Measurements from ENCODE around the gene CCL3. TPM values are rescaled to one million over a fixed set of nuclear protein-coding genes. Genes with fewer than 3 reads are reported as not detected.

CCL3 gene
- total RNA-seq (1 to 10 TPM in 3 of 4 donors, under 1 TPM in 1; 0.38 to 2.3 (median 1.3) TPM), polyA plus RNA-seq (0.66 TPM)
- long read RNA-seq, donor 1, result 0 reads
- long read RNA-seq, donor 2, result 0 reads
- long read RNA-seq, donor 3, partial matches to known transcripts, result 0 of 1 reads
- long read RNA-seq, donor 3, other reads (novel, unspliced or antisense), result 0 of 1 reads
- long read RNA-seq, donor 4, result 0 reads

GRCh38 chr17:36089888-36090836, at the start of gene CCL3:
Gene CCL3, minus strand, starts transcription at chr17:36090143. Its CDS starts 85 bp downstream, at chr17:36090058.
- WGBS, result 73% methylated on average over 9 of the region's 9 CpGs
- no peaks in the 10 kb centered on the region for H3K27me3 ChIP-seq (ENCODE audit: control insufficient read depth, insufficient read depth)
- ATAC-seq (peak; percentile 36 to 45), DNase-seq (peak in 1 of 3 donors; percentile 41)
- intact Hi-C loops (cut with DNase I), result no loop called here
- no peak within 1 kb of the TSS for H3K27ac ChIP-seq (ENCODE audit: low read length)
- H3K4me1 ChIP-seq (ENCODE audit: control insufficient read depth, insufficient read depth, low read length), result no peaks in the 10 kb centered on the region
- no peak within 1 kb of the TSS for H3K4me3 ChIP-seq (ENCODE audit: low read length)
- no peaks in the 10 kb centered on the region for H3K9me3 ChIP-seq (ENCODE audit: control insufficient read depth, low read length)

- DNase-seq (no peak), ATAC-seq (no peak)
- Histone ChIP-seq H3K27me3 (ENCODE audit: control insufficient read depth, insufficient read depth) (no peaks in the 10 kb centered on the region), H3K9me3 (ENCODE audit: control insufficient read depth, low read length) (no peaks in the 10 kb centered on the region), H3K27ac (ENCODE audit: low read length) (no peak overlapping the region), H3K4me3 (ENCODE audit: low read length) (no peak overlapping the region), H3K4me1 (ENCODE audit: control insufficient read depth, insufficient read depth, low read length) (no peaks in the 10 kb centered on the region)
- intact Hi-C loops (cut with DNase I), result no loop called here
- 82% methylated on average over 1 of the region's 1 CpG for WGBS
Measured at GRCh38 chr17:36136439-36136838, 46.5 kb upstream of the CCL3 start.

GRCh38 chr17:36136036-36136435, 46.1 kb upstream of the CCL3 start:
- DNase-seq (no peak), ATAC-seq (no peak)
- Histone ChIP-seq H3K9me3 (ENCODE audit: control insufficient read depth, low read length) (no peaks in the 10 kb centered on the region), H3K4me3 (ENCODE audit: low read length) (no peak overlapping the region), H3K27me3 (ENCODE audit: control insufficient read depth, insufficient read depth) (no peaks in the 10 kb centered on the region), H3K4me1 (ENCODE audit: control insufficient read depth, insufficient read depth, low read length) (no peaks in the 10 kb centered on the region), H3K27ac (ENCODE audit: low read length) (no peak overlapping the region)
- intact Hi-C loops (cut with DNase I), result no loop called here
- 77% methylated on average over 1 of the region's 1 CpG for WGBS

- WGBS, result 79% methylated on average over 4 of the region's 4 CpGs
- ATAC-seq, result peak in 1 of 2 donors; percentile 7
- Histone ChIP-seq H3K27me3 (ENCODE audit: control insufficient read depth, insufficient read depth) (no peaks in the 10 kb centered on the region), H3K27ac (ENCODE audit: low read length) (no peak overlapping the region), H3K4me3 (ENCODE audit: low read length) (no peak overlapping the region), H3K4me1 (ENCODE audit: control insufficient read depth, insufficient read depth, low read length) (no peaks in the 10 kb centered on the region), H3K9me3 (ENCODE audit: control insufficient read depth, low read length) (no peaks in the 10 kb centered on the region)
- intact Hi-C loops (cut with DNase I), result no loop called here
- DNase-seq, result no peak
Measured at GRCh38 chr17:36135465-36135864, 45.5 kb upstream of the CCL3 start.

GRCh38 chr17:36133602-36134236, 43.8 kb upstream of the CCL3 start:
- no peaks in the 10 kb centered on the region for H3K9me3 ChIP-seq (ENCODE audit: control insufficient read depth, low read length)
- 60% methylated on average over 4 of the region's 4 CpGs for WGBS
- DNase-seq (no peak), ATAC-seq (peak in 1 of 2 donors; percentile 12)
- intact Hi-C loops (cut with DNase I), result no loop called here
- no peak overlapping the region for H3K4me3 ChIP-seq (ENCODE audit: low read length)
- no peaks in the 10 kb centered on the region for H3K4me1 ChIP-seq (ENCODE audit: control insufficient read depth, insufficient read depth, low read length)
- H3K27me3 ChIP-seq (ENCODE audit: control insufficient read depth, insufficient read depth), result no peaks in the 10 kb centered on the region
- no peak overlapping the region for H3K27ac ChIP-seq (ENCODE audit: low read length)

- no peaks in the 10 kb centered on the region for H3K27me3 ChIP-seq (ENCODE audit: control insufficient read depth, insufficient read depth)
- DNase-seq (no peak), ATAC-seq (no peak)
- WGBS, result 67% methylated on average over 2 of the region's 2 CpGs
- intact Hi-C loops (cut with DNase I), result no loop called here
- no peak overlapping the region for H3K4me3 ChIP-seq (ENCODE audit: low read length)
- H3K4me1 ChIP-seq (ENCODE audit: control insufficient read depth, insufficient read depth, low read length), result no peaks in the 10 kb centered on the region
- H3K9me3 ChIP-seq (ENCODE audit: control insufficient read depth, low read length), result no peaks in the 10 kb centered on the region
- no peak overlapping the region for H3K27ac ChIP-seq (ENCODE audit: low read length)
Measured at GRCh38 chr17:36132421-36132831, 42.5 kb upstream of the CCL3 start.

- 91% methylated on average over 3 of the region's 3 CpGs for WGBS
- no peak for ATAC-seq
- intact Hi-C loops (cut with DNase I), result no loop called here
Measured at GRCh38 chr17:36131931-36132330, 42.0 kb upstream of the CCL3 start.

GRCh38 chr17:36131421-36131820, 41.5 kb upstream of the CCL3 start:
- DNase-seq, result no peak
- 56% methylated on average over 2 of the region's 2 CpGs for WGBS
- intact Hi-C loops (cut with DNase I), result no loop called here
- H3K4me1 ChIP-seq (ENCODE audit: control insufficient read depth, insufficient read depth, low read length), result no peaks in the 10 kb centered on the region
- H3K27me3 ChIP-seq (ENCODE audit: control insufficient read depth, insufficient read depth), result no peaks in the 10 kb centered on the region
- no peaks in the 10 kb centered on the region for H3K9me3 ChIP-seq (ENCODE audit: control insufficient read depth, low read length)
- ATAC-seq, result no peak
- no peak overlapping the region for H3K27ac ChIP-seq (ENCODE audit: low read length)
- no peak overlapping the region for H3K4me3 ChIP-seq (ENCODE audit: low read length)

More at GRCh38 chr17:36131931-36132330, 42.0 kb upstream of the CCL3 start:
- Histone ChIP-seq H3K9me3 (ENCODE audit: control insufficient read depth, low read length) (no peaks in the 10 kb centered on the region), H3K4me3 (ENCODE audit: low read length) (no peak overlapping the region), H3K27me3 (ENCODE audit: control insufficient read depth, insufficient read depth) (no peaks in the 10 kb centered on the region), H3K27ac (ENCODE audit: low read length) (no peak overlapping the region), H3K4me1 (ENCODE audit: control insufficient read depth, insufficient read depth, low read length) (no peaks in the 10 kb centered on the region)
- DNase-seq, result no peak

- H3K27me3 ChIP-seq (ENCODE audit: control insufficient read depth, insufficient read depth), result no peaks in the 10 kb centered on the region
- DNase-seq (no peak), ATAC-seq (no peak)
- WGBS, result 26% methylated on average over 5 of the region's 5 CpGs
- no peak overlapping the region for H3K4me3 ChIP-seq (ENCODE audit: low read length)
- peaks cover 2% of the 10 kb centered on the region for H3K9me3 ChIP-seq (ENCODE audit: control insufficient read depth, low read length)
- intact Hi-C loops (cut with DNase I), result no loop called here
- H3K27ac ChIP-seq (ENCODE audit: low read length), result no peak overlapping the region
- H3K4me1 ChIP-seq (ENCODE audit: control insufficient read depth, insufficient read depth, low read length), result no peaks in the 10 kb centered on the region
Measured at GRCh38 chr17:36130346-36130745, 40.4 kb upstream of the CCL3 start.

- DNase-seq (no peak), ATAC-seq (no peak)
- H3K27me3 ChIP-seq (ENCODE audit: control insufficient read depth, insufficient read depth), result no peaks in the 10 kb centered on the region
- intact Hi-C loops (cut with DNase I), result no loop called here
- H3K9me3 ChIP-seq (ENCODE audit: control insufficient read depth, low read length), result peaks cover 4% of the 10 kb centered on the region
- no peak overlapping the region for H3K27ac ChIP-seq (ENCODE audit: low read length)
- H3K4me3 ChIP-seq (ENCODE audit: low read length), result no peak overlapping the region
- WGBS, result 40% methylated on average over 1 of the region's 1 CpG
- H3K4me1 ChIP-seq (ENCODE audit: control insufficient read depth, insufficient read depth, low read length), result no peaks in the 10 kb centered on the region
Measured at GRCh38 chr17:36129616-36130015, 39.7 kb upstream of the CCL3 start.

GRCh38 chr17:36128411-36128978, 38.6 kb upstream of the CCL3 start:
- peak in 1 of 2 donors; percentile 40 for ATAC-seq
- Histone ChIP-seq H3K4me3 (ENCODE audit: low read length) (no peak overlapping the region), H3K27ac (ENCODE audit: low read length) (no peak overlapping the region), H3K27me3 (ENCODE audit: control insufficient read depth, insufficient read depth) (no peaks in the 10 kb centered on the region), H3K4me1 (ENCODE audit: control insufficient read depth, insufficient read depth, low read length) (no peaks in the 10 kb centered on the region), H3K9me3 (ENCODE audit: control insufficient read depth, low read length) (peaks cover 4% of the 10 kb centered on the region)
- DNase-seq, result no peak
- intact Hi-C loops (cut with DNase I), result no loop called here
- WGBS, result 86% methylated on average over 4 of the region's 4 CpGs
